DMS153 treated with DMSO at 0.1 percent for 48 hours (cell line): ENCODE results near the gene RAB4B.
A peak's percentile ranks its signal among the peaks of the same experiment; 100 is the strongest.
"Not testable (repeated sequence)": the region's sequence is repeated elsewhere in the genome, so short reads cannot be mapped to it uniquely, and the experiment has no call there.

Source experiments
- DNase-seq: peaks from one replicate; lab custom pipeline; 2025; ENCODE audit not compliant: unreplicated experiment; lab: John Stamatoyannopoulos, UW

Gene RAB4B

DNA sequence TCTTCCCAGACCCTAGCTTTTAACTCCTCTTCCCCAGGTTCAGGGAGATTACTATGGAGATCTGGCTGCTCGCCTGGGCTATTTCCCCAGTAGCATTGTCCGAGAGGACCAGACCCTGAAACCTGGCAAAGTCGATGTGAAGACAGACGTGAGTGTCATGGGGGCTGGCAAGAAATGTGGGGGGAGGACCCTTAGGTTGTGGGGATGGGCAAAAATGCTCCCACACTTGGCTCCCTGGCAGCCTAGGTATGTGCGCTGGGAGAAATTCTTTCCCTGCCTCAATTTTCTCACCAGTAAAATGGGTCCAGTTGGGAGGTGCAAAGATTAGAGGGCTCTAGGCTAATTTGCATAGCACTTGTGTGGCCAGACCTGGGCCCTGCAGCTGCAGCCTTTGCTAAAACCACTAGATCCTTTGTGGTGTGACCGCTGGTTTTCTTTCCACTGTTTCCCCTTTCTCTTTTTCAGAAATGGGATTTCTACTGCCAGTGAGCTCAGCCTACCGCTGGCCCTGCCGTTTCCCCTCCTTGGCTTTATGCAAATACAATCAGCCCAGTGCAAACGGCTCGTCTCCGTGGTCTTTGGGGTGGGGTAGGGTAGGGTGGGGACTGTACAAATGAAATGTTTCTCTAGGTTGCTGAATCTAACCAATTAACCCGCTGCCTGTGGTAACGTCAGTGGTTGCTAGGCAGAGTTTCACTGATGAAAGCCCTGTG lies 959 bp upstream of the RAB4B start:
- peak; percentile 79 for DNase-seq

DNA sequence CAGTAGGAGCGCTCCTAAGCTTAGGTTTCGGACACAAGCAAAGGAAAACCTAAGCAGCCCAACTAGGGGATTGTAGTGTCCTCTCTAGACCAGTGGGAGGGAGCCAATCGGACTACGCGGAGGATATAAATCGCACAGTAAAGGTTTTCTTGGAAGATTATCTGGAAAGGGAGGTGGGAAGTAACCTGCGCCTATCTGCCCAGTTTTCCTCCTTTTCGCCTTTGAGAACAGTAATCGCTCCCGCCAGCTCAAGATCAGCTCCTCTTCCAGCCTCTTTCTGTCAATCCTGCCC lies 456 bp upstream of the RAB4B start:
- no peak for DNase-seq

DNA sequence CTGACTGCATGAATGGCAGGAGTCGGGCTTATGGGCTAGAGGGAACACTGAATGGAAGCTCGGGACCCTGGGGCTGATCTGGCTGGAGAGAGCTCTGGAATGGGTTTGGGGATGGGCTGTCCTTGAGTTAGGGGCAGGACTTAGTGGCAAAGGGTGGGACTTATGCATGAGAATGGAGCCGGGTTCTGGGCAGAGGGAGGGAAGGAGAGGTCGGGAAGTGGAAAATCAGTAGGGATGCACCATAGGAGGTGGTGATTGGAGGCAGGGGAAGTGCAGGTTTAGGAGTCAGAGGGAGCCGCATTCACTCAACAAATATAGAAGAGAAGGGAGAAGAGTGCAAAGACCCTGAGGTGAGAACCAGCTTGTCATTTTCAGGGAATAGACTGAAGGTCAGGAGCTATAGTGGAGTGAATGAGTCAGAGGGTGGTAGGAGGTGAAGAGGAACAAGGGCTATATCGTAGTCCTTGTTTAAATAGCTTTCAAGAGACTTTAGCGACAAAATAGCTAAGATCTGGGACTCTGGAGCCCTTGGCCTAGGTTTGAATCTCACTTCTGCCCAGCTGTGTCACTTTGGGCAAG lies 748 bp downstream of the RAB4B start:
- no peak for DNase-seq

DNA sequence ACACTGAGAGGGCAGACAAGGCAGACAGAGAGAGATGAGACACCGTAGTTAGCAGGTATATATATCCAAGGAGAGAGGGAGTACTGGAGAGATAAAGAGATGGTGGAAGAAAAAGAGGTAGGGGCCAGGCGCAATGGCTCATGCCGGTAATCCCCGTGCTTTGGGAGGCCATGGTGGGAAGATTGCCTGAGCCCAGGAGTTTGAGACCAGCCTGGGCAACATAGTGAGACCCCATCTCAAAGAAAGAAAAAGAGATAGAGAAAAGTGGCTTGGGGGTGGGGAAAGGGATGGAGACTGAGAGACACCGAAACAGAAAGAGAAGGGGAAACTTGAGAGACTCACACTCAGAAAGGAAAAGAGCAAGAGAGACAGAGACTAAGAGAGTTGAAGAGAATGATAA lies 2.5 kb downstream of the RAB4B start:
- DNase-seq = no peak

DNA sequence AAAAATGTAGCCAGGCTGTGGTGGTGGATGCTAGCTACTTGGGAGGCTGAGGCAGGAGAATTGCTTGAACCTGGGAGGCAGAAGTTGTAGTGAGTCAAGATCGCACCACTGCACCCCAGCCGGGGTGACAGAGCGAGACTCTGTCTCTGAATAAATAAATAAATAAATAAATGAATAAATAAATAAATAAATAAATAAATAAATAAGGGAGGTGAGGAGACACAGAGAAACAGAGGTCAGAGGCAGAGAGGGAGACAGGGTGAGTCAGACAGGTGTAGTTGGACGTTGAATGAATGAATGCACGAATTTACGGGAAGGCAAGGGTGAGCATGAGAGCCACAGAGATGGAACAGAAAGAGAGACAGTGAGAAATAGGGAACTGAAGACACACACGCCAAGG lies 3.1 kb downstream of the RAB4B start:
- DNase-seq = no peak

DNA sequence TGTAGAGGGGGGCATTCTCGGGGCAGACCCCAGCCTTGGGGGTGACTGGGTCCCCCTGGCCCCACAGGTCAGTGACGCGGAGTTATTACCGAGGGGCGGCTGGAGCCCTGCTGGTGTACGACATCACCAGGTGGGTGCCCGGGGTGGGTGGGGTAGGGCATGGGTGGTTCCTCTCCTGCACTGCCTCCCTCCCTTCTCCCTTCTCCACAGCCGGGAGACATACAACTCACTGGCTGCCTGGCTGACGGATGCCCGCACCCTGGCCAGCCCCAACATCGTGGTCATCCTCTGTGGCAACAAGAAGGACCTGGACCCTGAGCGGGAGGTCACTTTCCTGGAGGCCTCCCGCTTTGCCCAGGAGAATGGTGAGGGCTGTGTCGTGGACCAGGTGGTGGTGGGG lies 5.7 kb downstream of the RAB4B start:
- no peak for DNase-seq

DNA sequence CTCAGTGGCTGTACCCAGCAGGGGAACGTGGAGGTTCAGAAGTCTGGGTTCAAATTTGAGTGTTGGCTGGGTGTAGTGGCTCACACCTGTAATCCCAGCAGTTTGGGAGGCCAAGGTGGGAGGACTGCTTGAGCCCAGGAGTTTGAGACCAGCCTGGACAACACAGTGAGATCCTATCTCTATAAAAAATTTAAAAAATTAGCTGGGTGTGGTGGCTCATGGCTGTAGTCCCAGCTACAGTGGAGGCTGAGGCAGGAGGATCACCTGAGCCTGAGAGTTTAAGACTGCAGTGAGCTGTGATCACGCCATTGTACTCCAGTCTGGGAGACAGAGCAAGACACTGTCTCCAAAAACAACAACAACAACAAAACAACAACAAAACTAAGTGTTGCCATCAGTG lies 6.1 kb downstream of the RAB4B start:
- DNase-seq = not testable (repeated sequence)

DNA sequence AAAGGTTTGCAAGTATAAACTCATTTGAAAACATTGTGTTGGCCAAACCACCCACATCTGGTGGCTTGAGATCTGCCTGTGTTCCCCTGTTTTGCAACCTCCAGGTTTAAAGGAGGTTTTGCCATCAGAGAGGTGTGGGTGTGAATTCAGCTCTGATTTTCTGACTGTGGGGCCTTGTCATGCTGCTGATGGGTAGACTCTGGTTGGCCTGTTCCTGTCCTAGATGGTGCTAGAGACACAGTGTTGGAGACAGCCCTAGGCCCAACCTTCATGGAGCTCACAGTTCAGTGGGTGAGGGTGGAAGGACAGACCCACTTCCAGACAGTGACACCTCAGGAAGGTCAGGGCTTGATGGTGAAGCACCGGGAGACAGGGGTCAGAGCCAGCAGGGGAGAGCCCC lies 7.5 kb downstream of the RAB4B start:
- DNase-seq = no peak

DNA sequence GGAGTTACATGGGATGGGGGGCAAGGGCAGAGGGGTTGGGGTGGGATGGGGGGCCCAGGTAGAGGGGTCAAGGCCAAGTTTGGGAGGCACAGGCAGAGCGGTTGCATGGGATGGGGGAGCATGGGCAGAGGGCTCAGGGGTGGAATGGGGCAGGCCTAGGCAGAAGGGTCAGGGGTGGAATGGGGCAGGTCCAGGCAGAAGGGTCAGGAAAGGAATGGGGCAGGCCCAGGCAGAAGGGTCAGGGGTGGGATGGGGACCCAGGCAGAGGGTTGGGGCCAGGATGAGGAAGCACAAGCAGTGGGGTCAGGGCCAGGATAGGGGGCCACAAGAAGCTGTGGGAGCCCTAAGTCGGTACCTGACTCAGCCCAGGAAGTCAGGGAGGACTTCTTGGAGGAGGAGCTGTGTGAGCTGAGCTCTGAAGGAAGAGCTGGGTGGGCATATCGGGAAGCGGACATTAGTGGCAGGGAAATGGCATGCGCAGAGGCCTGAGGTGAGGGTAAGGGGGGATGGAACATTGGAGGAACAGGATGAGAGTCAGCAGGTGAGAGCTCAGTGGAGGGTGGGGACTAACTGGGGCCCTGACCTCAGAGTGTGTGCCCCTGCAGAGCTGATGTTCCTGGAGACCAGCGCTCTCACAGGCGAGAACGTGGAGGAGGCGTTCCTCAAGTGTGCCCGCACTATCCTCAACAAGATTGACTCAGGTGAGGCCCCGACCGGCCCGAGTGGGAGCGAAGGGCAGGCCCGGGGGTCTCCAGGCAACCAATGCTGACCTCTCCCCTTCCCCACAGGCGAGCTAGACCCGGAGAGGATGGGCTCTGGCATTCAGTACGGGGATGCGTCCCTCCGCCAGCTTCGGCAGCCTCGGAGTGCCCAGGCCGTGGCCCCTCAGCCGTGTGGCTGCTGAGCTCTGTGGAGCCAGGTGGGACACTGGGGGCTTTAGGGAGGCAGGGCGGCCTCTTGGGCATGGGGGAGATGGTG lies 8.3 kb downstream of the RAB4B start:
- DNase-seq = no peak

DNA sequence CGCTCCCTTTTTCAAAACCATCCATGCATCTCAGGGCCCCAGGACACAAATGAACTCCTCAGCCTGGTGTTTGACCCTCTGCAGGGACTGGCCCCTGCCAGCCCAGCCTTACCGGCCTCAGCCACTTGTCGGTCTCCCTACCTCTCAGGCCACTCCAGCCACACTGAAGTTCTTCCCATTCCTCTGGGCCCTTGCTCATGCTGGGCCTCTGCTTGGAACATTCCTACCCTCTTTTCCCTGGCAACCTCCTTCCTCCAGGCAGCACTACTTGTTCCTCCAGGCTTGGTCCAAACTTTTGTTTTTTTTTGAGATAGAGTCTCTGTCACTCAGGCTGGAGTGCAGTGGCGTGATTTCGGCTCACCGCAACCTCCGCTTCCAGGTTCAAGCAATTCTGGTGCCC lies 13.3 kb downstream of the RAB4B start:
- no peak for DNase-seq

DNA sequence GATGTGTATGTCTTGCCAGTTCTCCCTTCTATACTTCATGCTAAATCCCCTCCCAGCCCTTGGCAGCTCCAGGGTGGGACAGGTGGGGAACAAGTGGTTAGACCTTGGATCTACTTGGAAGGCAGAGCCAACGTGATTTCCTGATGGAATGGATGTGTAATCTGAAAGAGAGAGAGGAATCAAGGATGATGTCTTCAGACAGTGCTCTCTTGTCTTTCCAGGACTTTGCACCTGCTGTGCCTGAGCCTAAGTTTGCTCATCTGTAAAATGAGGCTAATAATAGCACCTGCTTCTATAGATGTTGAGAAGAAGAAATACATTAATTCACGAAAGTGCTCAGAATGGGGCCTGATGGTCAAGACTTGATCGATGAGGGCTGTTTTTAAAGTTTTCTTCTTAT lies 13.9 kb downstream of the RAB4B start:
- no peak for DNase-seq

DNA sequence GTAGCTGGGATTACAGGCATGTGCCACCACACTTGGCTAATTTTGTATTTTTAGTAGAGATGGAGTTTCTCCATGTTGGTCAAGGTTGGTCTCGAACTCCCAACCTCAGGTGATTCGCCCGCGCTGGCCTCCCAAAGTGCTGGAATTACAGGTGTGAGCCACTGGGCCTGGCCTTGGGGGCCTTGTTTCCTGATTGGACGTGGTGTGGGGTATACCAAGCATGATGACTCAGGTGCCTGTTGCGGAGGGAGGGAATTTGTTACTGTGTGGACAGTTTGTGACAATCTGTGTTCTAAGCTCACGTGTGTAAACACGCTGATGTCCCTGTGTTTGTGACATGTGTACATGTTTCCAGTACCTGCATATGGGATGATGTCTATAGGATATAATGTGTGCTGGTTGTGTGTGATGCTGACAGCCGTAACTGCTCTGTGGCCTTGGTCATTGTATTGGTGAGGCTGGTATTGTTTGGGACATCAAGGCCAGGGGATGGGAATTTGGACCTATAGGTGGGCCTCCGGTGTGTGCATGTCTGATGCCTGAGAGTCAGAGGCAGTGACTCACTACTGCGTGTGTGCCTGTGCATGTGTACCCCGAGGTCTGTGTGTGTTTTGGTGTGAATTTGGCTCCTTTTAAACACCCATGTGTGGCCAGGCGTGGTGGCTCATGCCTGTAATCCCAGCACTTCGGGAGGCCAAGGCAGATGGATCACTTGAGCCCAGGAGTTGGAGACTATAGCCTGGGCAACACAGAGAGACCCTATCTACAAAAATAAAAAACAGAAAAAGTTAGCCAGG lies 19.3 kb downstream of the RAB4B start:
- DNase-seq = no peak

DNA sequence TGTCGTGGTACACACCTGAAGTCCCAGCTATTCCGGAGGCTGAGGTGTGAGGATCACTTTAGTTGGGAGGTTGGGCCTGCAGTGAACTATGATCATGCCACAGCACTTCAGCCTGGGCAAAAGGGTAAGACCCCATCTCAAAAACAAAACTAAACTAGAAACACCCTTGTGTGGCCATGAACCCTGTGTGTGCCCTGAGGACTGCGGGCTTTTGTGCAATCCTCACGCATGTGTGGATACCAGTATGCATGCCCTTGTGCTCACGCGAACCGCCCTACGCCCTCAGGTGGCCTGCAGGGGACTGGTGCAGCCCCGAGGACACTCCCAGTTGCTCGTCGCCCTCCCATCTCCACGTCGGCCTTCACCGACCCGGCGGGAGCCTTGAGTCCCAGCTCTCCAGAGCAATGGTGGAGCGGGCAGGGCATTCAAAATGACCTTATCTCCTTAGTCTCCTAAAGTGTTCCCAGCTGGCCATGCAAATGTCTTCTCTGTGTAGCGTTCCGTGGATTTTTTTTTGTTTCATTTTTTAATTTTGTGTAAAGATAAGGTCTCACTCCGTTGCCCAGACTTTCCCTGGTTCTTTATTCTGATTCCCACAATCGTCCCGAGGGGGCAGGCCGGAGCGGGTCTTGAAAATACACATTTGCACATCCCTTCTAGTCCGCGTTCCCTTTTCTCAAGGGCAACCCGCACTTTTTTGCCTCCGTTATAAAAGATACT lies 20.1 kb downstream of the RAB4B start:
- DNase-seq = peak; percentile 48

DNA sequence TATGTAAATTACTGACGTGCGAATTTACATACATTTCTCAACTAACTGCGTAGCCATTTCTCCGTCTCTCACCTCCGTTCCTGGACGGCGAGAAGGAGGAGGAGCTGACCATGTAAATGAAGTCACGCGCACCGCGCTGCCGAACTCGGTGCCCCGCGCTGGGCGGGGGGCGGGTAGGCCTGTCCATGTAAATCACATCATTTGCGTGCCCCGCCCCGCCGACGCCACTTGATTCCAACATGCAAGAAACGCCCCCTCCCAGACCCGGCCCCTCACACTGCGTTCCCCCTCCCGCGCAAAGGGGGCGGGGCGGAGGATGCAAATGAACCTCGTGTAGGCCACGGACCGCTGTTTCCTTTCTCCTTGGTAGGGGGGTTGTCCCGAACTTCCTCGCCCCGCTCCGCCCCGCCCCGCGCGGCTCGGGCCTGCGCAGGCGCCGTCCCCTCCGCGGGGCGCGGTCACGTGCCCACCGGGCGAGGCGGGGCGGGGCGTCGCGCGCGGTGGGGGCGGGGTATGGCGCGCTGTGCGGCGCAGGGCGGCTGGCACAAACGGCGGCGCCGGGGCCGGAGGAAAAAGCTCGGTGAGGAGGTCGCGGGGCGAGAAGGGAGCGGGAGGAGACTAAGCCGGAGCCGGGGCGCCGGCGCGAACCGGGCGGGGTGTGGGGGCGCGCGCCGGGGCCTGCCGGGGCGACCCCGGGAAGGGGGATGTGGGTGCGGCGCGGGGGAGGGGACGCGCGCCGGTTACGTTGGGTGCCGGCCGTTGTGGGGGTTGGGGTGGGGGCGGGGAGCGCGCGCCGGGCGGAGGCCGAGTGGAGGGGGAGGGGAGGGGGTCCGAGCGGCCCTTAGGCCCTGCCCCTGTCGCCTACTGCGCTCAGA lies 20.9 kb downstream of the RAB4B start, which contains the start of gene EGLN2:
Gene EGLN2, plus strand, starts transcription at position 509 of the 875 bp plus-strand sequence. CDS start 1,382 bp downstream, outside the sequence.
- DNase-seq = peak; percentile 93

DNA sequence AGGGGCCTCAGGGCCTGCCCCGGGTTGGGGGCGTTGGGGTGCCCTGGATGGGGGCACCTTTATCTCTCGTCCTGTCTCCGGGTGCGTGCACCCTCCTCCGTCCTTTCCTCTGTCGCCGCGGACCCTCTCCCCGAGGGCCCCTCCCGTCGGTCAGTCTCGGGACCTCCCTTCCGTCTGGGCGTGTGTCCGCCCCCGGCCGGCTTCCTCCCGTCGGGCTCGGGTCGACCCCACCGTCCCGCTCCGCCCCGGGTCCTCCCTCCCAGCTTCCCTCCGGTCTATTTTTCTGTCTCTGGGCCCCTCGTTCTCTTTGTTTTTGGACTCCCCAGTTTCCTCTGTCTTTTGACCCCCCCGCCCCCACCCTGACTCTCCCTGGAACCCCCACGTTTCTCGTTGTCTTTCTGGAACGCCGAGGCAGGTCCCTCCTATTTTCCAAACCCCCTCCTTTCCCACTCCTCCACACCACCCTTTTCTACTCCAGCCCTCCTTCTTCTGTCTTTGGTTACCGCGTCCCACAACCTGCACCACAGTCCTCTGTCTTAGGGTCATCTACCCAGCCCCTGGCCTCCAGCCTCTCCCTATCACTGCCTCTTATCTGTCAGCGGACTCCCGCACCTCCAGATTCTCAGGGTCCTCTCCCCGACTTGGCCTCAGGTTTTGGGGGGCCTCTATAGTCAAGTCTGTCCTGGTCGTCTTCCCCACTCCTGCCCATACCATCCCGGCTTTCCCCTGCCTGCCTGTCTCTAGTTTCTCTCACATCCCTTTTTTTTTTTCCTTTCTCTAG lies 21.7 kb downstream of the RAB4B start:
- DNase-seq = no peak

DNA sequence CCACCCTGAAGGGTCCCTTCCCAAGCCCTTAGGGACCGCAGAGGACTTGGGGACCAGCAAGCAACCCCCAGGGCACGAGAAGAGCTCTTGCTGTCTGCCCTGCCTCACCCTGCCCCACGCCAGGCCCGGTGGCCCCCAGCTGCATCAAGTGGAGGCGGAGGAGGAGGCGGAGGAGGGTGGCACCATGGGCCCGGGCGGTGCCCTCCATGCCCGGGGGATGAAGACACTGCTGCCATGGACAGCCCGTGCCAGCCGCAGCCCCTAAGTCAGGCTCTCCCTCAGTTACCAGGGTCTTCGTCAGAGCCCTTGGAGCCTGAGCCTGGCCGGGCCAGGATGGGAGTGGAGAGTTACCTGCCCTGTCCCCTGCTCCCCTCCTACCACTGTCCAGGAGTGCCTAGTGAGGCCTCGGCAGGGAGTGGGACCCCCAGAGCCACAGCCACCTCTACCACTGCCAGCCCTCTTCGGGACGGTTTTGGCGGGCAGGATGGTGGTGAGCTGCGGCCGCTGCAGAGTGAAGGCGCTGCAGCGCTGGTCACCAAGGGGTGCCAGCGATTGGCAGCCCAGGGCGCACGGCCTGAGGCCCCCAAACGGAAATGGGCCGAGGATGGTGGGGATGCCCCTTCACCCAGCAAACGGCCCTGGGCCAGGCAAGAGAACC lies 22.4 kb downstream of the RAB4B start:
- no peak for DNase-seq

DNA sequence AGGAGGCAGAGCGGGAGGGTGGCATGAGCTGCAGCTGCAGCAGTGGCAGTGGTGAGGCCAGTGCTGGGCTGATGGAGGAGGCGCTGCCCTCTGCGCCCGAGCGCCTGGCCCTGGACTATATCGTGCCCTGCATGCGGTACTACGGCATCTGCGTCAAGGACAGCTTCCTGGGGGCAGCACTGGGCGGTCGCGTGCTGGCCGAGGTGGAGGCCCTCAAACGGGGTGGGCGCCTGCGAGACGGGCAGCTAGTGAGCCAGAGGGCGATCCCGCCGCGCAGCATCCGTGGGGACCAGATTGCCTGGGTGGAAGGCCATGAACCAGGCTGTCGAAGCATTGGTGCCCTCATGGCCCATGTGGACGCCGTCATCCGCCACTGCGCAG lies 22.9 kb downstream of the RAB4B start:
- no peak for DNase-seq
